HG03097 (cell line): ENCODE results near the gene C17orf100.
"Not testable (repeated sequence)": the region's sequence is repeated elsewhere in the genome, so short reads cannot be mapped to it uniquely, and the experiment has no call there.

Experiments used
- ATAC-seq: cut with Tn5 transposase; IDR thresholded peaks from one replicate; pipeline ENCODE4 v1.9.1; 2021; ENCODE audit not compliant: unreplicated experiment, low FRiP score

C17orf100 gene

GRCh38 chr17:6688944-6689343 is 37.4 kb downstream of the C17orf100 start:
- ATAC-seq, result no peak

- ATAC-seq, result no peak
Measured at GRCh38 chr17:6690641-6691040, 39.1 kb downstream of the C17orf100 start.

GRCh38 chr17:6691546-6691945 is 40.0 kb downstream of the C17orf100 start:
- ATAC-seq, result no peak

- not testable (repeated sequence) for ATAC-seq
Measured at GRCh38 chr17:6691958-6692357, 40.4 kb downstream of the C17orf100 start.

GRCh38 chr17:6695051-6695450 is 43.5 kb downstream of the C17orf100 start:
- no peak for ATAC-seq

GRCh38 chr17:6695565-6695964 is 44.0 kb downstream of the C17orf100 start:
- no peak for ATAC-seq

- no peak for ATAC-seq
Measured at GRCh38 chr17:6696906-6697305, 45.3 kb downstream of the C17orf100 start.

GRCh38 chr17:6698004-6698403 is 46.4 kb downstream of the C17orf100 start:
- ATAC-seq, result no peak

GRCh38 chr17:6699997-6700947 is 48.7 kb downstream of the C17orf100 start:
- no peak for ATAC-seq

GRCh38 chr17:6700948-6701307 is 49.4 kb downstream of the C17orf100 start:
- no peak for ATAC-seq

- ATAC-seq, result no peak
Measured at GRCh38 chr17:6701719-6702118, 50.2 kb downstream of the C17orf100 start.

- no peak for ATAC-seq
Measured at GRCh38 chr17:6702567-6703215, 51.1 kb downstream of the C17orf100 start.
